Suprapubic skin (tissue), 4 donors: ENCODE results near the gene MADCAM1. TPM values are rescaled to one million over a fixed set of nuclear protein-coding genes. Genes with fewer than 3 reads are reported as not detected.

Source experiments
- DNase-seq, 2 donors: peaks; one replicate each; pipeline ENCODE4 v3.0.0-alpha.2; 2019; ENCODE audit warnings: low spot score in 2 of 2
- H3K27ac ChIP-seq: fragments of 200-600 bp; sonication (generic); one replicate; pipeline ENCODE4 v1.5.1; 2019
- H3K27me3 ChIP-seq: fragments of 200-600 bp; sonication (generic); one replicate; pipeline ENCODE4 v1.5.1; 2019
- H3K36me3 ChIP-seq: fragments of 200-600 bp; sonication (generic); one replicate; pipeline ENCODE4 v1.5.1; 2019
- H3K4me1 ChIP-seq: fragments of 200-600 bp; sonication (generic); one replicate; pipeline ENCODE4 v1.5.1; 2019
- H3K4me3 ChIP-seq: fragments of 200-600 bp; sonication (generic); one replicate; pipeline ENCODE4 v1.5.1; 2019; ENCODE audit warnings: mild to moderate bottlenecking
- H3K9me3 ChIP-seq: fragments of 200-600 bp; sonication (generic); one replicate; pipeline ENCODE4 v1.5.1; 2019
- EP300 ChIP-seq: sonication (generic); formaldehyde crosslinking; IDR thresholded peaks from one replicate; pipeline ENCODE4 v1.6.1; 2017; ENCODE audit warnings: antibody characterized with exemption
- POLR2A ChIP-seq, 2 donors: fragments of 450-650 bp; IDR thresholded peaks; one replicate each; pipeline ENCODE4 v1.6.1; 2017; ENCODE audit warnings: antibody characterized with exemption in 2 of 2, mild to moderate bottlenecking in 2 of 2, moderate library complexity in 2 of 2
- POLR2AphosphoS5 ChIP-seq, 3 donors: sonication (generic); formaldehyde crosslinking; IDR thresholded peaks; one replicate each; pipeline ENCODE4 v1.6.1; 2017; ENCODE audit warnings: antibody characterized with exemption in 3 of 3
- WGBS: methylation state at CpG from one replicate; pipeline ENCODE4 v1.1.5; 2018; 5-methylcytosine and 5-hydroxymethylcytosine counted together
- total RNA-seq, 4 donors: library from RNA; depleted of rRNA; stranded (reverse); fragments of >200 nt; gene quantifications; one replicate each; pipeline ENCODE4 v1.1.0, GENCODE V29; 2016
- TF ChIP-seq, protein P1 (sequence below), 2 donors: fragments of 200-600 bp in 1 of 2; fragments of 450-650 bp in 1 of 2; sonication (generic) in 1 of 2; IDR thresholded peaks; one replicate each; pipeline ENCODE4 v1.5.1; 2016 to 2019; ENCODE audit warnings: antibody characterized with exemption in 2 of 2, mild to moderate bottlenecking in 1 of 2, moderate library complexity in 1 of 2

Gene MADCAM1
- total RNA-seq, 4 donors from 2014 or later, result 0.64 TPM; not detected in 3

- WGBS, result 100% methylated on average over 9 of the region's 30 CpGs
- Histone ChIP-seq H3K9me3 (no peaks in the 10 kb centered on the region), H3K4me1 (peaks cover 3% of the 10 kb centered on the region), H3K36me3 (peaks cover 60% of the 10 kb centered on the region), H3K27ac (no peak overlapping the region), H3K4me3 (no peak overlapping the region), H3K27me3 (no peaks in the 10 kb centered on the region)
- TF ChIP-seq POLR2AphosphoS5 (IDR thresholded peaks at IDR 0.05) (no peak), POLR2A (IDR thresholded peaks at IDR 0.05) (no peak), EP300 (no peak)
- TF ChIP-seq, protein P1, sequence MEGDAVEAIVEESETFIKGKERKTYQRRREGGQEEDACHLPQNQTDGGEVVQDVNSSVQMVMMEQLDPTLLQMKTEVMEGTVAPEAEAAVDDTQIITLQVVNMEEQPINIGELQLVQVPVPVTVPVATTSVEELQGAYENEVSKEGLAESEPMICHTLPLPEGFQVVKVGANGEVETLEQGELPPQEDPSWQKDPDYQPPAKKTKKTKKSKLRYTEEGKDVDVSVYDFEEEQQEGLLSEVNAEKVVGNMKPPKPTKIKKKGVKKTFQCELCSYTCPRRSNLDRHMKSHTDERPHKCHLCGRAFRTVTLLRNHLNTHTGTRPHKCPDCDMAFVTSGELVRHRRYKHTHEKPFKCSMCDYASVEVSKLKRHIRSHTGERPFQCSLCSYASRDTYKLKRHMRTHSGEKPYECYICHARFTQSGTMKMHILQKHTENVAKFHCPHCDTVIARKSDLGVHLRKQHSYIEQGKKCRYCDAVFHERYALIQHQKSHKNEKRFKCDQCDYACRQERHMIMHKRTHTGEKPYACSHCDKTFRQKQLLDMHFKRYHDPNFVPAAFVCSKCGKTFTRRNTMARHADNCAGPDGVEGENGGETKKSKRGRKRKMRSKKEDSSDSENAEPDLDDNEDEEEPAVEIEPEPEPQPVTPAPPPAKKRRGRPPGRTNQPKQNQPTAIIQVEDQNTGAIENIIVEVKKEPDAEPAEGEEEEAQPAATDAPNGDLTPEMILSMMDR (IDR thresholded peaks at IDR 0.05), result no peak
- no peak for DNase-seq
Measured at GRCh38 chr19:539429-540030, 43.2 kb downstream of the MADCAM1 start.

- H3K4me3 ChIP-seq, result no peak overlapping the region
- 90% methylated on average over 51 of the region's 51 CpGs for WGBS
- TF ChIP-seq EP300, result no peak
- TF ChIP-seq POLR2AphosphoS5 (IDR thresholded peaks at IDR 0.05), result no peak
- H3K4me1 ChIP-seq, result no peaks in the 10 kb centered on the region
- no peak overlapping the region for H3K27ac ChIP-seq
- H3K9me3 ChIP-seq, result no peaks in the 10 kb centered on the region
- DNase-seq, result no peak
- H3K27me3 ChIP-seq, result no peaks in the 10 kb centered on the region
- peaks cover 51% of the 10 kb centered on the region for H3K36me3 ChIP-seq
Measured at GRCh38 chr19:540867-541637, 44.8 kb downstream of the MADCAM1 start.

DNA sequence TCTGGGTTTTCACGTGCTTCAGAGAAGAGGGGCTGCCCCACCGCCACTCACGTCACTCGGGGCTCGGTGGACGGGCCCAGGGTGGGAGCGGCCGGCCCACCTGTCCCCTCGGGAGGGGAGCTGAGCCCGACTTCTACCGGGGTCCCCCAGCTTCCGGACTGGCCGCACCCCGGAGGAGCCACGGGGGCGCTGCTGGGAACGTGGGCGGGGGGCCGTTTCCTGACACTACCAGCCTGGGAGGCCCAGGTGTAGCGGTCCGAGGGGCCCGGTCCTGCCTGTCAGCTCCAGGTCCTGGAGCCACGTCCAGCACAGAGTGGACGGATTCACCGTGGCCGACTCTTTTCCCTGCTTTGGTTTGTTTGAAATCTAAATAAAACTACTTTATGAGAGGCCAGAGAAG, 45.4 kb downstream of the MADCAM1 start:
- no peak overlapping the region for H3K4me3 ChIP-seq
- peaks cover 44% of the 10 kb centered on the region for H3K36me3 ChIP-seq
- TF ChIP-seq EP300, result no peak
- no peak for TF ChIP-seq POLR2AphosphoS5 (IDR thresholded peaks at IDR 0.05)
- no peak for TF ChIP-seq POLR2A (IDR thresholded peaks at IDR 0.05)
- TF ChIP-seq, protein P1 (IDR thresholded peaks at IDR 0.05), result no peak
- H3K27me3 ChIP-seq, result no peaks in the 10 kb centered on the region
- no peak for DNase-seq
- WGBS, result 94% methylated on average over 17 of the region's 26 CpGs
- H3K9me3 ChIP-seq, result no peaks in the 10 kb centered on the region
- no peaks in the 10 kb centered on the region for H3K4me1 ChIP-seq
- no peak overlapping the region for H3K27ac ChIP-seq

DNA sequence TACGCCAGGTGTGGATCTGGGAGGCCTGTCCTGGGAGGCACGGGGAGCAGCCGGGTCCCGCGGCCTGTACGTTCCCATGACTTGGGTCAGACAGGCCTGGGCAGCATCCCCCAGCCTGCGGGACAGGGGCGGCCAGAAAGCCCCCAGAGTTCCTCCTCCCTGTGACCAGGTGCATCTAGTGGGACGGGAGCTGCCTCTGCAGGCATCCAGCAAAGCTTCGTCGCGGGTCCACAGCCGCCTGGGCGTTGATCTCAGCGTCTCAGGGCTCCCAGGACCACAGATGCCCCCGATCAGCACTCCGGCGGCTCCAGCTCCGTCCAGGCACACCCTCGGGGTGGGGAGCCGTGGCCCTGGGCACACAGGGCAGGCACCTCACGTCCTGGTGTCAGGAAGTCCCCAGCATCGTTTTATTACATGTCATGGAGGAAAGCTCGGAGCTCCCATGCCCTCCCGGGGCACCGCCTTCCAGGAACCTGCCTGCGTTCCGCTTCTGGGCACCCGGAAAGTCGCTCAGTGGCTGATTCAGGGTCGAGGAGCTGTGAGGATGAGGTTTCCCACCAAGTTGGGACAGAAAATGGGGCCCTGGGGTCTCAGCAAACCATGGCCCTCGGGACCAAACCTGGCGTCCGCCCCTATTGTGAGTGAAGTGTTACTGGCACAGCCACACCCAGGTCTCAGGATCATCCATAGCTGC, 46.0 kb downstream of the MADCAM1 start:
- no peak overlapping the region for H3K27ac ChIP-seq
- H3K4me1 ChIP-seq, result no peaks in the 10 kb centered on the region
- no peak for DNase-seq
- WGBS, result 87% methylated on average over 6 of the region's 34 CpGs
- no peak overlapping the region for H3K4me3 ChIP-seq
- no peaks in the 10 kb centered on the region for H3K27me3 ChIP-seq
- TF ChIP-seq, protein P1 (IDR thresholded peaks at IDR 0.05), result no peak
- no peak for TF ChIP-seq POLR2A (IDR thresholded peaks at IDR 0.05)
- TF ChIP-seq POLR2AphosphoS5 (IDR thresholded peaks at IDR 0.05), result no peak
- no peak for TF ChIP-seq EP300
- H3K9me3 ChIP-seq, result no peaks in the 10 kb centered on the region
- H3K36me3 ChIP-seq, result peaks cover 39% of the 10 kb centered on the region

GRCh38 chr19:543910-544608, 47.8 kb downstream of the MADCAM1 start, which contains the start of gene GZMM:
Gene GZMM (plus strand): TSS chr19:544053. CDS start chr19:544072, 19 bp downstream.
- TF ChIP-seq, protein P1 (IDR thresholded peaks at IDR 0.05), result no peak
- no peak for TF ChIP-seq EP300
- TF ChIP-seq POLR2A (IDR thresholded peaks at IDR 0.05), result no peak
- no peak for TF ChIP-seq POLR2AphosphoS5 (IDR thresholded peaks at IDR 0.05)
- no peak within 1 kb of the TSS for H3K4me3 ChIP-seq
- peaks cover 3% of the 10 kb centered on the region for H3K27me3 ChIP-seq
- DNase-seq, result no peak
- no peak within 1 kb of the TSS for H3K27ac ChIP-seq
- no peaks in the 10 kb centered on the region for H3K4me1 ChIP-seq
- no peaks in the 10 kb centered on the region for H3K9me3 ChIP-seq
- H3K36me3 ChIP-seq, result peaks cover 24% of the 10 kb centered on the region
- WGBS, result 54% methylated on average over 17 of the region's 31 CpGs
